Measurements from ENCODE around the gene HEATR3.
A peak's percentile ranks its signal among the peaks of the same experiment; 100 is the strongest.

HEATR3 gene

GRCh38 chr16:50038756-50039529, 26.8 kb upstream of the HEATR3 start:
- no peak for DNase-seq (ENCODE audit: low spot score)
- Mint-ChIP-seq H3K27me3 (ENCODE audit: low read depth) (peaks cover 13% of the 10 kb centered on the region), H3K36me3 (ENCODE audit: low read depth) (peaks cover 22% of the 10 kb centered on the region), H3K4me1 (ENCODE audit: low read depth) (peaks cover 11% of the 10 kb centered on the region), H3K9me3 (no peaks in the 10 kb centered on the region), H3K27ac (no peak overlapping the region), H3K4me3 (no peak overlapping the region)

GRCh38 chr16:50040018-50040417, 25.8 kb upstream of the HEATR3 start:
- Mint-ChIP-seq H3K36me3 (ENCODE audit: low read depth) (peaks cover 18% of the 10 kb centered on the region), H3K27ac (no peak overlapping the region), H3K9me3 (no peaks in the 10 kb centered on the region), H3K4me1 (ENCODE audit: low read depth) (peaks cover 11% of the 10 kb centered on the region), H3K4me3 (no peak overlapping the region), H3K27me3 (ENCODE audit: low read depth) (peaks cover 15% of the 10 kb centered on the region)
- no peak for DNase-seq (ENCODE audit: low spot score)

DNA sequence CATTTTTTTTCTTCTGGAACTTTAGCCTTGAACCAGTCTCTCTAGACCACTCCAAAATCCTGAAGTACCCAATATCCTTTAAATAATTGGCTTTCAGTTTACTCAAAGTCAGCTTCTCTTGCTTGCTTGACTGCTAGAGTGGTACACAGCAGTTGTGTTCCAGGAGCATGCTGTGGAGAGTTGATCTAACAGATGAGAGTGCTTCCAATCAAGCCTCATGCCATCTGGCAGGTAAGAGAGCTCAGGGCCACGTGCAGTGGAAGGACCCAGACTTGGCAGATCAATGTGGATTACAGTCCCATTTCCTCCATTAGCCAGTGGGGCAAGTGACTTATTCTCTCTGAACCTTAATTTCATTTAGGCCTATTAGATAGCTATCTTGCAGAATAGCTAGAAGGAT, 25.1 kb upstream of the HEATR3 start:
- H3K27me3 Mint-ChIP-seq (ENCODE audit: low read depth), result peaks cover 15% of the 10 kb centered on the region
- H3K4me3 Mint-ChIP-seq, result no peak overlapping the region
- no peak overlapping the region for H3K27ac Mint-ChIP-seq
- peaks cover 11% of the 10 kb centered on the region for H3K4me1 Mint-ChIP-seq (ENCODE audit: low read depth)
- no peak for DNase-seq (ENCODE audit: low spot score)
- H3K9me3 Mint-ChIP-seq, result no peaks in the 10 kb centered on the region
- H3K36me3 Mint-ChIP-seq (ENCODE audit: low read depth), result peaks cover 13% of the 10 kb centered on the region

DNA sequence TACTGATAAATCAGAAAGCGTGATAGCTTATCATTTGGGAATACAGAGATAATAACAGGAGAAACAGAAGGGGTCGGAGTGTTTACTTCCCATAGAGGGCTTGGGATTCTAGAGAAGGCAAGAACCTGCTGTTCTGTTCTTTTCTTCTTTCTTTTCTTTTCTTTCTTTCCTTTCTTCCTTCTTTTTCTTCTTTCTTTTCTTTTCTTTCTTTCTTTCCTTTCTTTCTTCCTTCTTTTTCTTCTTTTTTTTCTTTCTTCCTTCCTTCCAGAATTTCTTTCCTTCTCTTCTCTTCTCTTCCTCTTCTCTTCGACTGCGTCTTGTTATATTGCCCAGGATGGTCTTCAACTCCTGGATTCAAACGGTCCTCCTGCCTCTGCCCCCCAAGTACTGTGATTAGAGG, 22.4 kb upstream of the HEATR3 start:
- Mint-ChIP-seq H3K4me3 (no peak overlapping the region), H3K4me1 (ENCODE audit: low read depth) (peaks cover 6% of the 10 kb centered on the region), H3K36me3 (ENCODE audit: low read depth) (peaks cover 3% of the 10 kb centered on the region), H3K9me3 (no peaks in the 10 kb centered on the region), H3K27ac (no peak overlapping the region), H3K27me3 (ENCODE audit: low read depth) (peaks cover 23% of the 10 kb centered on the region)
- DNase-seq (ENCODE audit: low spot score), result no peak

DNA sequence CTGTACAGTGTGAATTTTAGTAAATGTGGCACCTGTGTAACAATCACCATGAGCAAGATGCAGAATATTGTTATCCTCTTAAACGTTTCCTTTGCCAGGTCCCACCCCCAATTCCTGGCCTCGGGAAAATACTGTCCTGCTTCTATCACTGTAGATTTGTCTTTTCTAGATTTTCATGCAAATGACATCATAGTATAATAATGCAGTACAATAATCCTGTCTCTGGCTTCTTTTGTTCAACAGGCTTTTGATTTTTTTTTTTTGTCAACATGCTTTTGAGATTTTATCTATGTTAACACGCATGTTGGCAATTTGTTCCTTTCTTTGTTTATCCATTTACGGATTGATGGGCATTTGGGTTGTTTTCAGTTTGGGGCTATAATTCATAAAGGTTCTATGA, 20.4 kb upstream of the HEATR3 start:
- Mint-ChIP-seq H3K4me3 (no peak overlapping the region), H3K4me1 (ENCODE audit: low read depth) (no peaks in the 10 kb centered on the region), H3K27me3 (ENCODE audit: low read depth) (peaks cover 23% of the 10 kb centered on the region), H3K27ac (no peak overlapping the region), H3K9me3 (no peaks in the 10 kb centered on the region), H3K36me3 (ENCODE audit: low read depth) (no peaks in the 10 kb centered on the region)
- DNase-seq (ENCODE audit: low spot score), result no peak

- Mint-ChIP-seq H3K27me3 (ENCODE audit: low read depth) (peaks cover 33% of the 10 kb centered on the region), H3K27ac (no peak overlapping the region)
These were observed 18.9 kb upstream of the HEATR3 start for GRCh38 chr16:50046853-50047252.

DNA sequence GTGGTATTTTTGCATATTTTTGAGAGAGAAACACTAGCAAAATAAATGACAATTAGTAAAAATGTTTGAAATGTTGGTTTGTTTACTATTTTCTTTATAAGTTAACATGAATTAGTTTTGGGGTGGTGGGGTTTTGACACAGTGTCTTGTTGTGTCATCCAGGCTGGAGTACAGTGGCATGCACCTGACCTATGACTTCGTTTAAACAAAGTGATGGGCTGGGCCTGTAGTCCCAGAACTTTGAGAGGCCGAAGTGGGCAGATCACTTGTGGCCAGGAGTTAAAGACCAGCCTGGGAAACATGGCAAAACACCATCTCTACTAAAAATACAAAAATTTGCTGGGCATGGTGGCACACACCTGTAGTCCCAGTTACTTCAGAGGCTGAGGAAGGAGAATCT, 17.9 kb upstream of the HEATR3 start:
- Mint-ChIP-seq H3K36me3 (ENCODE audit: low read depth) (no peaks in the 10 kb centered on the region), H3K4me3 (no peak overlapping the region), H3K27me3 (ENCODE audit: low read depth) (peaks cover 34% of the 10 kb centered on the region), H3K4me1 (ENCODE audit: low read depth) (no peaks in the 10 kb centered on the region), H3K9me3 (no peaks in the 10 kb centered on the region), H3K27ac (no peak overlapping the region)
- no peak for DNase-seq (ENCODE audit: low spot score)

More at GRCh38 chr16:50046853-50047252, 18.9 kb upstream of the HEATR3 start:
- no peaks in the 10 kb centered on the region for H3K36me3 Mint-ChIP-seq (ENCODE audit: low read depth)
- H3K4me3 Mint-ChIP-seq, result no peak overlapping the region
- no peaks in the 10 kb centered on the region for H3K9me3 Mint-ChIP-seq
- no peak for DNase-seq (ENCODE audit: low spot score)
- no peaks in the 10 kb centered on the region for H3K4me1 Mint-ChIP-seq (ENCODE audit: low read depth)

GRCh38 chr16:50050802-50051201, 15.0 kb upstream of the HEATR3 start:
- Mint-ChIP-seq H3K27me3 (ENCODE audit: low read depth) (peaks cover 24% of the 10 kb centered on the region), H3K4me1 (ENCODE audit: low read depth) (no peaks in the 10 kb centered on the region), H3K4me3 (no peak overlapping the region), H3K27ac (no peak overlapping the region), H3K9me3 (peaks cover 7% of the 10 kb centered on the region), H3K36me3 (ENCODE audit: low read depth) (no peaks in the 10 kb centered on the region)
- no peak for DNase-seq (ENCODE audit: low spot score)

DNA sequence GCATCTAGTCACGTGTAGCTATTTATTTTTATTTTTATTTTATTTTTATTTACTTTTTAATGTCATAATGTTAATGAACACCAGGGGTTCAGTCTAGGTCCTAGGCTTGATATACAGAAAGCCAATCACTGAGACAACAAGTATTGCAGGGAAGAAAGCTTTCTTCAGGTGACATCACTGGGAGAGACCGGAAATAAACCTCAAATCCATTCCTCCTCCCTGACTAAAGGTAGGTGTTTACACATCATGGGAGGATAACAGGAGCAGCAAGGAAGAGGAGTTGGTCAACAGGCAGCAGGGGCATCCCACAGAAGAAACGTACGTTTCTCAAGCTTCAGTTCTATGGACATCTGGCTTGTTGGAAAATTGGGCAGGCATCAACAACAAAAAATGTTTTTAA, 9.5 kb upstream of the HEATR3 start:
- Mint-ChIP-seq H3K27me3 (ENCODE audit: low read depth) (peaks cover 11% of the 10 kb centered on the region), H3K4me3 (no peak overlapping the region), H3K27ac (no peak overlapping the region)

GRCh38 chr16:50058091-50058771, 7.5 kb upstream of the HEATR3 start:
- Mint-ChIP-seq H3K9me3 (peaks cover 16% of the 10 kb centered on the region), H3K27me3 (ENCODE audit: low read depth) (no peaks in the 10 kb centered on the region), H3K36me3 (ENCODE audit: low read depth) (no peaks in the 10 kb centered on the region), H3K4me3 (no peak overlapping the region), H3K27ac (no peak overlapping the region), H3K4me1 (ENCODE audit: low read depth) (no peaks in the 10 kb centered on the region)
- DNase-seq (ENCODE audit: low spot score), result no peak

More for the DNA sequence above, 9.5 kb upstream of the HEATR3 start:
- H3K9me3 Mint-ChIP-seq, result peaks cover 16% of the 10 kb centered on the region
- no peaks in the 10 kb centered on the region for H3K4me1 Mint-ChIP-seq (ENCODE audit: low read depth)
- H3K36me3 Mint-ChIP-seq (ENCODE audit: low read depth), result no peaks in the 10 kb centered on the region
- no peak for DNase-seq (ENCODE audit: low spot score)

DNA sequence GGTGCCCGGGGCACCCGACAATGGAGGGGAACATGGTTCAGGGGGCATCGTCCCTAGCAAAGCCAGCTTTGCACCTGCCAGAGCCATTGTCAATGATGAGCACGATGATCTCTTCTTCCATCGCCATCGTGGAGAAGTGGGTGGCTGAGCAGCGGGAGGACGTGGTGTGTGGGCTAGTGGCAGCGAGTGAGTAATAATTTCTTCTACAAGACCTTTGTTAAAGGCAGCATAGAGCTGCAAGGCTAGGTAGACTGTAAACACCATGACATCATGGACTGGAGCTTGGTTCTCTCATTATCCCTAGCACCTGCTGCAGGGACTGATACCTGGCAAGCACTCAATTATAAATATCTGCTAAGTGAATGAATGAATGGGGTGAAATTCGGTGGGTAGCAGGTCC, 6.7 kb upstream of the HEATR3 start:
- H3K27me3 Mint-ChIP-seq (ENCODE audit: low read depth), result no peaks in the 10 kb centered on the region
- H3K9me3 Mint-ChIP-seq, result peaks cover 16% of the 10 kb centered on the region
- no peak overlapping the region for H3K27ac Mint-ChIP-seq

DNA sequence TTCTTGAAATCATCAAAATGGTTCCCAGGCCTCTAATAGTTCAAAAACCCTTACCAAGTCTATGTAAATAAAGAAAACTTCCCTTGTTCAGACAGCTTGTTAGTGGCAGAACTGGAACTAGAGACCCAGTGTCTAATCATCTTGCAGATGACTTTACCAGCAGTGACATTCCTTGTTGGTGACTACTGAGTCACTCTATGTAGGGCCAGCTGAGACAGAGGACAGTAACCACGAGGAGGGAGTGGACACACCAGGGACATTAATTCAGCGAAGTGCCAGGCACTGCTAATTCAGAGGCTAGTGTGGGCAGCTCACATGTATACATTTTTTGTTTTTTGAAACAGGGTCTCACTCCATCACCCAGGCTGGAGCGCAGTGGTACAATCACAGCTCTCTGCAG, 6.1 kb upstream of the HEATR3 start:
- H3K4me3 Mint-ChIP-seq, result no peak overlapping the region
- H3K27ac Mint-ChIP-seq, result no peak overlapping the region
- no peaks in the 10 kb centered on the region for H3K27me3 Mint-ChIP-seq (ENCODE audit: low read depth)
- no peak for DNase-seq (ENCODE audit: low spot score)
- H3K36me3 Mint-ChIP-seq (ENCODE audit: low read depth), result no peaks in the 10 kb centered on the region
- H3K4me1 Mint-ChIP-seq (ENCODE audit: low read depth), result no peaks in the 10 kb centered on the region
- peaks cover 16% of the 10 kb centered on the region for H3K9me3 Mint-ChIP-seq

More for the DNA sequence above, 6.7 kb upstream of the HEATR3 start:
- Mint-ChIP-seq H3K36me3 (ENCODE audit: low read depth) (no peaks in the 10 kb centered on the region), H3K4me1 (ENCODE audit: low read depth) (no peaks in the 10 kb centered on the region), H3K4me3 (no peak overlapping the region)
- DNase-seq (ENCODE audit: low spot score), result no peak

- H3K27me3 Mint-ChIP-seq (ENCODE audit: low read depth), result no peaks in the 10 kb centered on the region
- no peak overlapping the region for H3K4me3 Mint-ChIP-seq
- no peak overlapping the region for H3K27ac Mint-ChIP-seq
- H3K9me3 Mint-ChIP-seq, result peaks cover 6% of the 10 kb centered on the region
- no peak for DNase-seq (ENCODE audit: low spot score)
- H3K36me3 Mint-ChIP-seq (ENCODE audit: low read depth), result no peaks in the 10 kb centered on the region
- peaks cover 3% of the 10 kb centered on the region for H3K4me1 Mint-ChIP-seq (ENCODE audit: low read depth)
These were observed 4.4 kb upstream of the HEATR3 start for GRCh38 chr16:50061326-50061725.

- DNase-seq (ENCODE audit: low spot score), result no peak
- Mint-ChIP-seq H3K36me3 (ENCODE audit: low read depth) (peaks cover 13% of the 10 kb centered on the region), H3K27ac (peak overlapping the region; percentile 91), H3K9me3 (no peaks in the 10 kb centered on the region), H3K4me1 (ENCODE audit: low read depth) (peaks cover 25% of the 10 kb centered on the region), H3K27me3 (ENCODE audit: low read depth) (no peaks in the 10 kb centered on the region), H3K4me3 (peak overlapping the region; percentile 86)
These were observed 538 bp upstream of the HEATR3 start for GRCh38 chr16:50065241-50065623.

All from T-helper 2 cell treated with Interferon-gamma antibody and Interleukin-4, amounts not matched to agents 5 μg/mL and 100 μg/mL, for 36 hours (primary cell).